Activated effector memory CD4-positive, alpha-beta T cell treated with Interleukin-2 at 50 U/mL for 16 hours (primary cell): ENCODE results near the gene TYW3.
"Not testable (repeated sequence)": the region's sequence is repeated elsewhere in the genome, so short reads cannot be mapped to it uniquely, and the experiment has no call there.

Experiments used
- DNase-seq: peaks from one replicate; pipeline ENCODE4 v3.0.0-alpha.2; 2020

The TYW3 gene

GRCh38 chr1:74732071-74732946 is 643 bp upstream of the TYW3 start:
- not testable (repeated sequence) for DNase-seq

GRCh38 chr1:74733604-74734484 is 892 bp downstream of the TYW3 start:
- no peak for DNase-seq

DNA sequence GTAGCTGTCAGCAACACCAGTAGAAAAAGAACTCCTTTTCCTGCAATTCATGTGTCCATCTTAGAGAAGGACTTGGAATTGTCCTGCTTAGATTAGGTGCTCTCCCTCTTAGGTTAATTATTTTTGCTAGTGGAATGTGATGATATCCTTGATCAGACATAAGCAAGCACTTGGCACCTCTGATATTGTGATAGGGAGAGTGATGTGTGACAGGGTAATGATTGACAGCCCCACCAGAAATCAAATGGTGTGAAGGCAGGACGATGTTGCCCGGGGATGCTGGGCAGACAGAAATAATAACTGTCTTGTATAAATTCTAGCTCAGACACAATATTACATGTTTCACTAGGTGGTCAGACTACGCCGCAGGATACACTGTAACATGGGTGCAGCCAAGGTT is 4.4 kb downstream of the TYW3 start:
- no peak for DNase-seq

GRCh38 chr1:74740307-74740980 is 7.5 kb downstream of the TYW3 start:
- DNase-seq: not testable (repeated sequence)

DNA sequence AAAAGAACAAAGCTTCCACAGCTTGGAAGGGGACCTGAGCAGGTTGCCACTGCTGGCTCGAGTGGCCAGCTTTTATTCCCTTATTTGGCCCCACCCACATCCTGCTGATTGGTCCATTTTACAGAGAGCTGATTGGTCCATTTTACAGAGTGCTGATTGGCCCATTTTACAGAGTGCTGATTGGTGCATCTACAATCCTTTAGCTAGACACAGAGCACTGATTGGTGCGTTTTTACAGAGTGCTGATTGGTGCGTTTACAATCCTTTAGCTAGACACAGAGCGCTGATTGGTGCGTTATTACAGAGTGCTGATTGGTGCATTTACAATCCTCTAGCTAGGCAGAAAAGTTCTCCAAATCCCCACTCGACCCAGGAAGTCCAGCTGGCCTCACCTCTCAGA is 12.3 kb downstream of the TYW3 start:
- not testable (repeated sequence) for DNase-seq

- DNase-seq: no peak
Measured at GRCh38 chr1:74748960-74749359, 16.0 kb downstream of the TYW3 start.

DNA sequence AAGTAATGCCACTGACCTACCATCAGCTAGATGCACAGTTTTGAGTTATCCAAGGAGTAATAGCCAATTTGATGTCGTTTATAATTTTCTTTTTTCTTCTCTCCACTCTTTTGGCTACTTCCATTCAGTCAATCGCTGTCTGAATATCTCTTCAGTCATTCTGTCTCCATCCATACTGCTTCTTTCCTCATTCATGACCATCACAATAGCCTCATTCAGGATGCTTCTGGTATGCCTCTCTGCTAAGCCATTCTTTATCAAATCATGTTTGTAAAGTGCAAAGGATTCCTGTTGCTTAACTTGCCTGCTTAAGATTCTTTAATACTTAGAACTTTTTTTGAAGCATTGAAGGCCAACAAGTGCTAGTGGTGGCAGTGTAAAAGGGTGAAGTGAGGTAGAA is 20.2 kb downstream of the TYW3 start:
- DNase-seq: no peak

DNA sequence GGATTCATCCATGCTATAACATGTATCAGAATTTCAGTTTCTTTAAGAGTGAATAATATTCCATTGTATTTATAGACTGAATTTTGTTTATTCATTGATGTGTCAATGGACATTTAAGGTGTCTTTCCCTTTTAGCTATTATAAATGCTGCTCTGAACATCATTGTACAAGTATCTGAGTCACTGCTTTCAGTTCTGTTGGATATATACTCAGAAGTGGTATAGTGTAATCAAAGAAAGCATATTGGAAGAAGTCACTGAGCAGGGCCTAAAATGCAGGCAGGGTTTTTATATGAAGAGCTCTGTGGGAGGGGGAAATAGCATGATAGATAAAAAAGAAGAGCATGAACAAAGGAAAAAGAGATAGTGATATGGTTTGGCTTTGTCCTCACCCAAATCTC is 22.5 kb downstream of the TYW3 start:
- DNase-seq: no peak

- DNase-seq: not testable (repeated sequence)
Measured at GRCh38 chr1:74756650-74757049, 23.7 kb downstream of the TYW3 start.

DNA sequence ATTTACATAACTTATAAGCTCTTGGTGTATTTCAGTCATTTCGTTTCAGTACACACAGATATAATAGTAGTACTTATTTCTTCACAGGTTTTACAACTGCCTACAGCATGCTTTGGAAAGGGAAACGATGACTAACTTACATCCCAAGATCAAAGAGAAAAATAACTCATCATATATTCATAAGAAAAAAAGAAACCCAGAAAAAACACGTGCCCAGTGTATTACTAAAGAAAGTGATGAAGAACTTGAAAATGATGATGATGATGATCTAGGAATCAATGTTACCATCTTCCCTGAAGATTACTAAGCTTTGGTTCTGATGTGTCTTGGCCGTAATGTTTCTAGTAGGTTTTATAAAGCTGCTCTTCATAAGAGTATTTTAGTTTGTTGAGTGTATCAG is 30.9 kb downstream of the TYW3 start:
- no peak for DNase-seq

DNA sequence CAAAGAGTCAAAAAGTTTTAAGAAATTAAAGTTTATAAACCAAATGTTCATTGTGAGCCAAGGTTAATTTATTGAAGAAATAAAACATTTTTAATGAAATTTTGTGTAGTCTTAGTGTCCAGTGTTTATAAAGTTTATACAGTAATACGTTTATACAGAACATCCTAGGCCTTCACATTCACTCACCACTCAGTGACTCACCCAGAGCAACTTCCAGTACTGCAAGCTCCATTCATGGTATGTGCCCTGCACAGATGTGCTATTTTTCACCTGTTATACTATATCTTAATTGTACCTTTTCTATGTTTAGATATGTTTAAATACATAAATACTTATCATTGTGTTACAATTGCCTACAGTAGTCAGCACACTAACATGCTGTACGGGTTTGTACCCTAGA is 33.6 kb downstream of the TYW3 start:
- DNase-seq: no peak

DNA sequence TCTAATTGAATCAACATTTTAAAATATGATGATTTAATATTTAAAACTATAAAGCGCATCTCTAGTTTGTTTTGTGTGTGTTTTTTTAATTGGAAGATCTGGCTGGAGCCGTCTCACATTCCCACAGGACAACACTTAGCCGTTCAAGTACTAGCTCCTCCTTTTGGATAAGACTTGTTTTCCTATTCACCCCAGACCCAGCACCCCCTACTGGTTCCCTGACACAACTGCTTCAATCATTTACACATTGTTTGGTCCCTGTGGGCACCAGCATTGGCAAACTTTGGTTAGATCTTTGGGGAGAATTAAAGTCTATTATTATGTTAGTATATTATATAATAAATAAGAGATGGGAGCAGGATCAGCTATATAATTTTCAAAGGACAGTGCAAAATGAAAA is 34.5 kb downstream of the TYW3 start:
- DNase-seq: no peak

DNA sequence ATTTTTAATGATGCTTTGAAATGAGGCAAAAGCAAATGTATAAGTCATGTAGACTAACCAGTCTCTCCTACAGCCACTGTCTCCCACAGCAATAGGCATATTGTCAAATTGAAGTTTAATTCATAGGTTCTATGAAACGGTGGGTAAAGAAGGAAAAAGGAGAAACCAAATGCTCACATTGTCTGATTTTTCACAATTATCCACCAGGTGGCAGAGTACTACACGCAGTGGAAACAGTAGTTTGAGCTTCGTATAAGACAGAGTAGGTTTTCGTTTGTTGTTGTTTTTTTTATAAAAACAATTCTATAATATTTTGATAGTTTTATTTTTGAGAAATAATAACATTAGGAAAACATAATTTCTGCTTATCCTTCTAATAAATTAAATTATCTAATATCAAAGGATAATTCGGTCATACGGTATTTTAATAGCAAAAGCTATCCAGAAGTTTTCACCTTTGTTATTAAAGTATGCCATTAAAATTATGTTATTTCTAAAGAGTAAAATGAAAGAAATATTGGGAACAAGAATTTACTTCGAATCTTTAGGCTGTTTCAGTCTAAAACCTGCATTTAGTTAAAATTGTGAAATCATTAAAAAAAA is 39.1 kb downstream of the TYW3 start:
- DNase-seq: no peak

GRCh38 chr1:74772945-74773344 is 40.0 kb downstream of the TYW3 start:
- no peak for DNase-seq

- no peak for DNase-seq
Measured at GRCh38 chr1:74773582-74773981, 40.6 kb downstream of the TYW3 start.

GRCh38 chr1:74775735-74776134 is 42.8 kb downstream of the TYW3 start:
- no peak for DNase-seq

- DNase-seq: no peak
Measured at GRCh38 chr1:74777525-74777924, 44.6 kb downstream of the TYW3 start.

- DNase-seq: no peak
Measured at GRCh38 chr1:74779750-74780149, 46.8 kb downstream of the TYW3 start.

DNA sequence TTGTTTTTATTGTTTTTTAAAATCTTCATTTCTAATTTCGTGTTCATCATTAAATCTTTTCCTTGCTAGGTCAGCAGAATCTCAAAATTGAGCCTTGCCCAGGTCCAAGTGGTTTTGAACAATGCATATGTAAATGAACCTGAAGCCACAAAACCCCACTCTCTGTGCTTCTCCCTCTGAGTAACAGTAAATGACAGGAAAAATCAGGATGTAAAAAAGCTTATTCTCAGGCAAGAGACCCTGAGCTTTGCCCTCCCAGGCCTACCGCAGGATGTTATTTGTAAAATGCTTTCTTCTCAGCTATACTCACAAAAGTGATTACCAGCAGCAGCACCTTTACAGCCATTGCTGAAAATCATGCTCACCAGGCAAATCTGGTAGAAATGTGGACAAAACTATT is 47.6 kb downstream of the TYW3 start:
- no peak for DNase-seq

- no peak for DNase-seq
Measured at GRCh38 chr1:74785944-74786343, 53.0 kb downstream of the TYW3 start.

- DNase-seq: no peak
Measured at GRCh38 chr1:74790453-74790852, 57.5 kb downstream of the TYW3 start.

DNA sequence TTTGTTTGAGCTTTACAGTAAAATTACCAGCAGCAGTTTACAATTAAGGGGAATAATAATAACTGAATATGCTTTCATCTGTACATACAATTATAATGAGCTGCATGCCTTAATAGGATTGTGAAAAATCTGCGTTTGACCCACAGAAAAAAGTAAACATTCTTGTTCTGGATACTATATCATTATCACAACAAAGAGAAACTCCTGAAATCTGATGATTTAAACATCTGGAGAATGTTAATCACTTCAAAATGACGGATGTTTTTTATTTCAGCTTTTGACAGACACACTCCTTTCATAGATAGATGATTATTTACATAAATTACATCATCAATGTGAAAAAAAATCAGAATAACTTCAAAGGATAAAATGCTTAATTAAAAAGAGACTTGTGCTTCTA is 58.5 kb downstream of the TYW3 start:
- no peak for DNase-seq

GRCh38 chr1:74799119-74799657 is 66.2 kb downstream of the TYW3 start:
- DNase-seq: no peak
